Right ventricle myocardium superior (tissue), 1 donor: Measurements from ENCODE around the gene SMARCB1. TPM values are rescaled to one million over a fixed set of nuclear protein-coding genes. Genes with fewer than 3 reads are reported as not detected.
A peak's percentile ranks its signal among the peaks of the same experiment; 100 is the strongest.

ENCODE experiments used
- ATAC-seq: fragments of 200-7000 bp; cut with Tn5 transposase; one replicate; pipeline ENCODE4 v1.9.1; 2020; ENCODE audit warnings: mild to moderate bottlenecking; ENCODE audit not compliant: poor library complexity
- DNase-seq: peaks from one replicate; pipeline ENCODE4 v3.0.0-alpha.2; 2020
- intact Hi-C: fragments of 100-400 bp; cut with DNase I; formaldehyde crosslinking; loops from one replicate; pipeline ENCODE4 v1.11.2; 2022
- total RNA-seq: library from RNA; stranded (reverse); fragmentation: NEBNext Ultra II Directional; extraction: Animal tissue kit (Norgen Biotek cat#: 25700); gene quantifications from one replicate; pipeline ENCODE4 v1.2.1, GENCODE V29; 2021
- donor health status: DM: no; HTN: yes; CAD: no; lungs with severe emphysema.

Gene SMARCB1
- total RNA-seq, 1 donor from 2014 or later = 46.6 TPM

- intact Hi-C loops = no loop called here
- DNase-seq (no peak), ATAC-seq (no peak)
Observed at GRCh38 chr22:23756891-23757290, 29.9 kb upstream of the SMARCB1 start.

GRCh38 chr22:23759566-23759965 lies 27.2 kb upstream of the SMARCB1 start:
- DNase-seq (no peak), ATAC-seq (no peak)
- intact Hi-C loops = no loop called here

- no peak for ATAC-seq
- DNase-seq = no peak
- intact Hi-C loops = no loop called here
Observed at GRCh38 chr22:23760056-23760455, 26.7 kb upstream of the SMARCB1 start.

GRCh38 chr22:23762842-23763578 lies 23.8 kb upstream of the SMARCB1 start, which contains the start of gene C22orf15:
C22orf15 (plus strand) TSS chr22:23762990; CDS start chr22:23763307, 317 bp downstream.
- ATAC-seq (no peak), DNase-seq (peak; percentile 56)
- intact Hi-C loops = no loop called here

- no peak for ATAC-seq
- intact Hi-C loops = no loop called here
- peak; percentile 72 for DNase-seq
Observed at GRCh38 chr22:23763579-23763945, 23.2 kb upstream of the SMARCB1 start.

- ATAC-seq (no peak), DNase-seq (no peak)
- intact Hi-C loops = no loop called here
Observed at GRCh38 chr22:23763954-23764353, 22.8 kb upstream of the SMARCB1 start.

GRCh38 chr22:23764899-23765881 lies 21.6 kb upstream of the SMARCB1 start:
- DNase-seq (no peak), ATAC-seq (no peak)
- intact Hi-C loops = loop anchor here (5.0 kb wide), 1 partner anchor 82 kb away; no protein-coding TSS in a partner anchor

- DNase-seq (no peak), ATAC-seq (peak; percentile 5)
- intact Hi-C loops = loop anchor here (5.0 kb wide), 1 partner anchor 80 kb away; no protein-coding TSS in a partner anchor
Observed at GRCh38 chr22:23767303-23767672, 19.5 kb upstream of the SMARCB1 start.

- peak; percentile 83 for ATAC-seq
- DNase-seq = peak; percentile 90
- intact Hi-C loops = loop anchor here (5.0 kb wide), 1 partner anchor 79 kb away; no protein-coding TSS in a partner anchor
Observed at GRCh38 chr22:23767673-23768548, 18.9 kb upstream of the SMARCB1 start, which contains the start of gene CHCHD10. CHCHD10 (minus strand) TSS chr22:23767972; CDS start chr22:23767874, 98 bp downstream.

GRCh38 chr22:23769321-23769965 lies 17.3 kb upstream of the SMARCB1 start:
- ATAC-seq (no peak), DNase-seq (no peak)
- intact Hi-C loops = loop anchor here (5.0 kb wide), 1 partner anchor 78 kb away; no protein-coding TSS in a partner anchor

GRCh38 chr22:23772315-23772648 lies 14.5 kb upstream of the SMARCB1 start:
- intact Hi-C loops = no loop called here
- no peak for DNase-seq
- ATAC-seq = no peak

- intact Hi-C loops = no loop called here
- DNase-seq = peak; percentile 80
Observed at GRCh38 chr22:23772649-23773473, 13.9 kb upstream of the SMARCB1 start, which contains the start of gene MMP11. MMP11 (plus strand) TSS chr22:23772849; CDS start chr22:23772871, 22 bp downstream.

GRCh38 chr22:23773483-23774113 lies 13.2 kb upstream of the SMARCB1 start:
- intact Hi-C loops = no loop called here
- peak; percentile 69 for ATAC-seq
- DNase-seq = peak; percentile 65

More at GRCh38 chr22:23772649-23773473, 13.9 kb upstream of the SMARCB1 start, which contains the start of gene MMP11:
- peak; percentile 36 for ATAC-seq

GRCh38 chr22:23774114-23774921 lies 12.4 kb upstream of the SMARCB1 start:
- no peak for ATAC-seq
- no peak for DNase-seq
- intact Hi-C loops = no loop called here

GRCh38 chr22:23774922-23775436 lies 11.8 kb upstream of the SMARCB1 start:
- ATAC-seq (no peak), DNase-seq (no peak)

More at GRCh38 chr22:23774922-23775436, 11.8 kb upstream of the SMARCB1 start:
- intact Hi-C loops = no loop called here
